ENCODE measurements around the gene HS3ST6.

DNA sequence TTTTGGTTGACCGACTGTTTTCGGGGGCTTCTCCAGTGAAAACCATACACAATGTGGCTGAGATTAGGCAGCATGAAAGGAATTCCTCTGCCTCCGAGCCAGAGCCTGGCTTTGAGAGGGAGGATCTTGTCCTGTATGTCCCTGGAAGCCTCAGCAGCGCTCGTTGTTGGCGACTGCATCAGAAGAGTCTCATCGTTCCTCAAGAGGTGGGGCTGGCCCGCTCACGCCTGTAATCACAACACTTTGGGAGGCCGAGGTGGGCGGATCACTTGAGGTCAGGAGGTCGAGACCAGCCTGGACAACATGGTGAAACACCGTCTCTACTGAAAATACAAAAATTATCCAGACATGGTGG lies 15.0 kb downstream of the HS3ST6 start:
- TF ChIP-seq CTCF (IDR thresholded peaks at IDR 0.05): no peak
- no peak for TF ChIP-seq POLR2A (IDR thresholded peaks at IDR 0.05)
- no peak for TF ChIP-seq POLR2AphosphoS5 (IDR thresholded peaks at IDR 0.05; ENCODE audit: insufficient read depth in 1 of 2, low read depth in 1 of 2)

Data from vagina (tissue), 2 donors.